Mesangial cell (primary cell): ENCODE measurements around the gene ZNF844. TPM values are rescaled to one million over a fixed set of nuclear protein-coding genes. Genes with fewer than 3 reads are reported as not detected.

Source experiments
- total RNA-seq: library from RNA; depleted of rRNA; stranded (reverse); fragments of >200 nt; gene quantifications from 2 replicates; pipeline ENCODE4 v1.2.3, GENCODE V29; 2015

The ZNF844 gene
- 1.3 and 1.8 TPM in 2 replicates for total RNA-seq

DNA sequence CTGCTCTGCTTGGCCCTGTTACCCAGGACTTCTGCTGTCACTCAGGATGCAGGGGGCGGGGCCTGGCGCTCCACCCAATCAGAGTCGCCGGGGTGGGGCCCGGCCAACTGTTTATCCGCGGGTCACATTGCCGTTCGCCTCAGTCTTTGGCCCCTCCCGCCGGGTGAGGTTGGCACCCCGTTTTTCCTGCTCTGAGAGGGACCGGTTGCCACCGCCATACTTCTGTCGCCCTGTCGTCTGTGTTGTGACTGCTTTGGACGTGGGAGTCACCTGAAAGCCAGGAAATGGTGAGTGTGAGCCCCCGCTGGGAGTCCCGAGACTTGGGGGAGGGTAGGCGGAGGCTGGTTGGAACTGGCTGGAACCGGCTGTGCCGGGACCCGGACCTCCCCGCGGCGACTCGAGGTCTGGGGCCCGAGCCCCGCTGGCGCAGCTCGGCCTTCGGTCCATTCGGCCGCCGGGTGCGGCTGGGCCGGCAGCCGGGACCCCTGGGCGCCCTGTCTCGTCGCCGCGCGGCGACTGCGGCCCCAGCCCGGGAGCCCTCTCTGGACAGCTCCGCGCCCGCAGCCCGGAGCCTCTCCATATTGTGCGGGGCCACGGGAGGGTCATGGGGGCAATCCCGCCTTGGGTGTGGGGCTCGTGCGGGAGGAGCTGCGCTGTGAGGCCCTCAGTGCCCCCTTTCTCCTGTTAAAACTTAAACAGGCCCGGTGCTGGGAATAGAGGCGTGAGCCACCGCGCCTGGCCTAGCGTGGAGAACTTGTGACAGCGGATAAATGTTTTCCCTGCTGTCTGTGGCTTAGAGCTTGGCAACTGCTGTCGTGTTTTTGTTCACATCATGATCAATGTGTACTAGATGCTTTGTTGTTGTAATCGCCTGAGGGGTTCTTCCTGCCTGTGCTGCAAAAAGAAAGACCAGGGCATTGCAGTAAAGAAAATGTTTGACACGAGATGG, at the start of gene ZNF844:
TSS of gene ZNF844 (plus strand) at position 142 of the 949 bp plus-strand sequence. CDS start at position 285, 143 bp downstream.

DNA sequence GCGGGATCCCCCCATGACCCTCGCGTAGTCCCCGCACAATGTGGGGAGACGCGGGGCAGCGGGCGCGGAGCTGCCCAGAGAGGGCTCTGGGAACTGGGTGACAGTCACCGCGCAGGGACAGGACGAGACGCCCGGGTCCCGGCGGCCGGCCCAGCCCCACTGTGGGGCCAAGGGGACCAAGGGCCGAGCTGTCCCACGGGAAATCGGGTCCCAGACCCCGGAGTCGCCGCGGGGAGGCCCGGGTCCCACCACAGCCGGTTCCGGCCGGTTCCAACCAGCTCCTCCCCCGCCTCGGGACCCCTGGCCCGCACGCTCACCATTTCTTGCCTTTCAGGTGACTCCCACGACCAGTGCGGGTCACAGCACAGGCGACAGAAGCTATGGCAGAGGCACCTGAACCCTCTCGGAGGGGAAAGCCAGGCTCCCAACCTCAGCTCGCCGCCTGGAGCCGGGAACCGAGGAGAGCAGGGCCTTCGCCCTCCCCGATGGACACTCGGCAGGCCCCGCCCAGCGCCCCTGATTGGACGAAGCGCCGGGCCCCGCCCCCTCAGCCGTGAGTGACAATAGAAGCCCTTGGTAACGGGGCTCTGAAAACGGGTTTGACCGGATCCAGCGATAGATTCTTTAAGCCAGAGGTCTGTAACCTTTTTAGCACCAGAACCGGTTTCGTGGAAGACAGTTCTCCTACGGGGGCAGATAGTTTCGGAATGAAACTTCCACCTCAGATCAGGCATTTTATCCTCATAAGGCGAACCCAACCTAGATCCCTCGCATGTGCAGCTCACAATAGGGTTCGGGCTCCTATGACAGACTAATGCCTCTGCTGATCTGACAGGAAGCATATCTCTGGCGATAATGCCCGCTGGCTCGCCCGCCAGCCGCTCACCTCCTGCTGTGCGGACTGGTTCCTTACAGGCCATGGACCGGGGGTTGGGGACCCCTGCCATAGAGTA, 29.0 kb upstream of the ZNF844 start, which contains the start of gene ZNF433:
TSS of gene ZNF433 (minus strand) at position 460 of the 953 bp plus-strand sequence. CDS start at position 320, 140 bp downstream.

DNA sequence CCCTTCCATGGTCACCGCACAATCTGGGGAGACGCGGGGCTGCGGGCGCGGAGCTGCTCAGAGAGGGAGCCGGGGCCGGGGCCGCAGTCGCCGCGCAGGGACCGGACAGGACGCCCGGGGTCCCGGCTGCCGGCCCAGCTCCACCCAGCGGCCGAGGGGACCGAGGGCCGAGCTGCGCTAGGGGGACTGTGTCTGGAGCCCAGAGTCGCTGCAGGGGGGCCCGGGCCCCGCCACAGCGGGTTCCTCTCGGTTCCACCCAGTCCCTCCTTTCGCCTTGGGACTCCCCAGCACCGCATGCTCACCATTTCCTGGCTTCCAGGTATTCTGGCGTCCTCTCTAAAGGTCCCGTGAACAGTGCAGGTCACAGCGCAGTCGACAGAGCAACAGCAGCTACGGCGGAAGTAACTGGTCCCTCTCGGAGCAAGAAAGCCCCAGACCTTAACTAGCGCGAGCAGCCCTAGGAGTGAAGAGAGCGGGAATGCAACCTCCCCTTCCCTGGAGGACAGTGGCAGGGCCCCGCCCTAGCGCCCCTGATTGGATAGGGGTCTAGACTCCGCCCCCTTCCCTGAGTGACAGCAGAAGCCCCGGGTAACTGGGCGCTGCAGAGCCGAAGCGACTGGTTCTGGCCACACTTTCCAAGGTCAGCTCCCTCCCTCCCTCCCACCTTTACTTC, 11.9 kb upstream of the ZNF844 start, which contains the start of gene ZNF878:
TSS of gene ZNF878 (minus strand) at position 465 of the 673 bp plus-strand sequence. CDS start at position 305, 160 bp downstream.

Other genes starting within 250 kb of the ZNF844 start
- gene ZNF439, start 216.0 kb upstream of the ZNF844 start, total RNA-seq: 1.0 and 1.6 TPM in 2 replicates
- 8.0 and 8.6 TPM in 2 replicates for gene ZNF69, start 176.9 kb upstream of the ZNF844 start, total RNA-seq
- gene ZNF700, start 139.6 kb upstream of the ZNF844 start, total RNA-seq: 2.9 and 4.6 TPM in 2 replicates
- 0.33 and 0.89 TPM in 2 replicates for gene ZNF763, start 99.7 kb upstream of the ZNF844 start, total RNA-seq
- gene ZNF433, start 29.1 kb upstream of the ZNF844 start, total RNA-seq: 2.0 and 2.4 TPM in 2 replicates
- gene ZNF878, start 11.8 kb upstream of the ZNF844 start, total RNA-seq: 0.16 TPM in 1 of 2 replicates, not detected in the other
- gene ZNF20, start 75.6 kb downstream of the ZNF844 start, total RNA-seq: 2.5 and 2.6 TPM in 2 replicates
- gene ZNF625, start 92.0 kb downstream of the ZNF844 start, total RNA-seq: 2.8 and 3.7 TPM in 2 replicates
- 1.6 and 3.4 TPM in 2 replicates for gene ZNF136, start 98.4 kb downstream of the ZNF844 start, total RNA-seq
- gene ZNF44, start 230.2 kb downstream of the ZNF844 start, total RNA-seq: 1.1 and 3.8 TPM in 2 replicates